WTC11 (cell line): ENCODE measurements around the gene COX4I1. TPM values are rescaled to one million over a fixed set of nuclear protein-coding genes. Genes with fewer than 3 reads are reported as not detected.

Experiments
- ATAC-seq: fragments of 200-7000 bp; cut with Tn5 transposase; 2 replicates; pipeline ENCODE4 v1.10.0; 2021; ENCODE audit warnings: mild to moderate bottlenecking, moderate library complexity
- CTCF ChIA-PET: fragments of 300-600 bp; sonication (Branson Sonifier 250); formaldehyde crosslinking; loops from one replicate; lab custom pipeline; 2021; ENCODE audit warnings: antibody characterized with exemption; lab: Charles Lee
- POLR2A ChIA-PET: fragments of 350-600 bp; sonication (Branson Sonifier 250); formaldehyde crosslinking; loops from one replicate; lab custom pipeline; 2021; ENCODE audit warnings: antibody characterized with exemption; lab: Charles Lee
- DNase-seq: peaks from one replicate; pipeline ENCODE4 v3.0.0; 2021; ENCODE audit warnings: low spot score
- H3K27ac Mint-ChIP-seq: 2 replicates; pipeline ENCODE4 v1.8.0; 2021; ENCODE audit warnings: mixed read lengths
- H3K27me3 Mint-ChIP-seq: 2 replicates; pipeline ENCODE4 v1.8.0; 2021; ENCODE audit warnings: low read depth, mild to moderate bottlenecking, moderate library complexity, mixed read lengths
- H3K36me3 Mint-ChIP-seq: 2 replicates; pipeline ENCODE4 v1.8.0; 2021; ENCODE audit warnings: mixed read lengths
- H3K4me1 Mint-ChIP-seq: 2 replicates; pipeline ENCODE4 v1.8.0; 2022; ENCODE audit warnings: mixed read lengths
- H3K4me3 Mint-ChIP-seq: 2 replicates; pipeline ENCODE4 v1.8.0; 2021; ENCODE audit warnings: mild to moderate bottlenecking, moderate library complexity, mixed read lengths
- H3K9me3 Mint-ChIP-seq: 2 replicates; pipeline ENCODE4 v1.8.0; 2021; ENCODE audit warnings: mixed read lengths
- CBFB ChIP-seq: sonication (generic); formaldehyde crosslinking; IDR thresholded peaks from 2 replicates; pipeline ENCODE4 v1.8.1; 2022; ENCODE audit warnings: mild to moderate bottlenecking, low read depth, missing genetic modification reagents
- EMX1 ChIP-seq: fragments of 250-450 bp; sonication (Bioruptor Pico); IDR thresholded peaks from 2 replicates; pipeline ENCODE4 v1.8.0; 2021; ENCODE audit warnings: mild to moderate bottlenecking
- FOXP1 ChIP-seq: sonication (generic); formaldehyde crosslinking; IDR thresholded peaks from 2 replicates; pipeline ENCODE4 v1.8.0; 2022; ENCODE audit warnings: missing genetic modification reagents, mild to moderate bottlenecking, moderate library complexity, borderline replicate concordance
- FOXP4 ChIP-seq: sonication (generic); formaldehyde crosslinking; IDR thresholded peaks from 2 replicates; pipeline ENCODE4 v1.8.0; 2022; ENCODE audit warnings: mild to moderate bottlenecking, missing genetic modification reagents
- GABPB1 ChIP-seq: sonication (generic); formaldehyde crosslinking; IDR thresholded peaks from 2 replicates; pipeline ENCODE4 v1.8.1; 2023; ENCODE audit warnings: mild to moderate bottlenecking, missing genetic modification reagents
- IRF1 ChIP-seq: sonication (generic); formaldehyde crosslinking; IDR thresholded peaks from 2 replicates; pipeline ENCODE4 v1.8.0; 2023; ENCODE audit warnings: missing genetic modification reagents
- JUN ChIP-seq: sonication (generic); formaldehyde crosslinking; IDR thresholded peaks from 2 replicates; pipeline ENCODE4 v1.8.0; 2023; ENCODE audit warnings: mild to moderate bottlenecking, missing genetic modification reagents
- NFE2L1 ChIP-seq: sonication (generic); formaldehyde crosslinking; IDR thresholded peaks from 2 replicates; pipeline ENCODE4 v1.8.1; 2023; ENCODE audit warnings: missing genetic modification reagents
- PREB ChIP-seq: sonication (generic); formaldehyde crosslinking; IDR thresholded peaks from 2 replicates; pipeline ENCODE4 v1.8.1; 2022; ENCODE audit warnings: mild to moderate bottlenecking, missing genetic modification reagents, moderate library complexity, borderline replicate concordance
- PRRX2 ChIP-seq: fragments of 250-450 bp; sonication (Bioruptor Pico); IDR thresholded peaks from 2 replicates; pipeline ENCODE4 v1.8.0; 2021; ENCODE audit warnings: mild to moderate bottlenecking
- SOX15 ChIP-seq: fragments of 250-450 bp; sonication (Bioruptor Pico); IDR thresholded peaks from 2 replicates; pipeline ENCODE4 v1.9.0; 2021; ENCODE audit warnings: mild to moderate bottlenecking
- ZNF121 ChIP-seq: sonication (generic); formaldehyde crosslinking; IDR thresholded peaks from 2 replicates; pipeline ENCODE4 v1.8.0; 2023; ENCODE audit warnings: missing genetic modification reagents
- ZNF423 ChIP-seq: fragments of 250-450 bp; sonication (Bioruptor Pico); IDR thresholded peaks from 2 replicates; pipeline ENCODE4 v2.1.2; 2022; ENCODE audit warnings: mild to moderate bottlenecking, moderate library complexity
- total RNA-seq: library from RNA; stranded (reverse); gene quantifications from 3 replicates; pipeline ENCODE4 v1.2.3, GENCODE V29; 2021
- TF ChIP-seq, protein P1 (sequence below): fragments of 200-600 bp; IDR thresholded peaks from 2 replicates; pipeline ENCODE4 v1.8.0; 2022; ENCODE audit warnings: antibody characterized with exemption
- TF ChIP-seq, protein P2 (sequence below): sonication (generic); formaldehyde crosslinking; IDR thresholded peaks from 2 replicates; pipeline ENCODE4 v1.8.1; 2023; ENCODE audit warnings: mild to moderate bottlenecking, missing genetic modification reagents, borderline replicate concordance
- TF ChIP-seq, protein P3 (sequence below): fragments of 250-450 bp; sonication (Bioruptor Pico); conservative IDR thresholded peaks from 2 replicates; pipeline ENCODE4 v1.9.0; 2021; ENCODE audit warnings: mild to moderate bottlenecking

The COX4I1 gene
- total RNA-seq, 1 experiment from 2014 or later: 618 TPM

- no peak for ATAC-seq
- H3K4me3 Mint-ChIP-seq: no peak overlapping the region
- CTCF ChIA-PET: interaction anchor here (10.4 kb wide), 1 partner anchor 20 kb away, joined by 67 read pairs; no protein-coding TSS in a partner anchor
- peaks cover 19% of the 10 kb centered on the region for H3K9me3 Mint-ChIP-seq
- DNase-seq: no peak
- no peak overlapping the region for H3K27ac Mint-ChIP-seq
- POLR2A ChIA-PET: no interaction called here
- H3K36me3 Mint-ChIP-seq: no peaks in the 10 kb centered on the region; the same call in 1 of the 2 replicates
- H3K4me1 Mint-ChIP-seq: no peaks in the 10 kb centered on the region
- TF ChIP-seq FOXP4 (CRISPR knock-in tag): no peak
- no peak for TF ChIP-seq SOX15 (CRISPR knock-in tag)
- TF ChIP-seq GABPB1 (CRISPR knock-in tag): no peak
- no peak for TF ChIP-seq FOXP1 (CRISPR knock-in tag)
- no peak for TF ChIP-seq NFE2L1
- no peak for TF ChIP-seq PRRX2
- no peak for TF ChIP-seq CBFB (CRISPR knock-in tag)
- TF ChIP-seq, protein P1, sequence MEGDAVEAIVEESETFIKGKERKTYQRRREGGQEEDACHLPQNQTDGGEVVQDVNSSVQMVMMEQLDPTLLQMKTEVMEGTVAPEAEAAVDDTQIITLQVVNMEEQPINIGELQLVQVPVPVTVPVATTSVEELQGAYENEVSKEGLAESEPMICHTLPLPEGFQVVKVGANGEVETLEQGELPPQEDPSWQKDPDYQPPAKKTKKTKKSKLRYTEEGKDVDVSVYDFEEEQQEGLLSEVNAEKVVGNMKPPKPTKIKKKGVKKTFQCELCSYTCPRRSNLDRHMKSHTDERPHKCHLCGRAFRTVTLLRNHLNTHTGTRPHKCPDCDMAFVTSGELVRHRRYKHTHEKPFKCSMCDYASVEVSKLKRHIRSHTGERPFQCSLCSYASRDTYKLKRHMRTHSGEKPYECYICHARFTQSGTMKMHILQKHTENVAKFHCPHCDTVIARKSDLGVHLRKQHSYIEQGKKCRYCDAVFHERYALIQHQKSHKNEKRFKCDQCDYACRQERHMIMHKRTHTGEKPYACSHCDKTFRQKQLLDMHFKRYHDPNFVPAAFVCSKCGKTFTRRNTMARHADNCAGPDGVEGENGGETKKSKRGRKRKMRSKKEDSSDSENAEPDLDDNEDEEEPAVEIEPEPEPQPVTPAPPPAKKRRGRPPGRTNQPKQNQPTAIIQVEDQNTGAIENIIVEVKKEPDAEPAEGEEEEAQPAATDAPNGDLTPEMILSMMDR: no peak
- no peak for TF ChIP-seq IRF1 (CRISPR knock-in tag)
- TF ChIP-seq ZNF121 (CRISPR knock-in tag): no peak
- TF ChIP-seq, protein P2, sequence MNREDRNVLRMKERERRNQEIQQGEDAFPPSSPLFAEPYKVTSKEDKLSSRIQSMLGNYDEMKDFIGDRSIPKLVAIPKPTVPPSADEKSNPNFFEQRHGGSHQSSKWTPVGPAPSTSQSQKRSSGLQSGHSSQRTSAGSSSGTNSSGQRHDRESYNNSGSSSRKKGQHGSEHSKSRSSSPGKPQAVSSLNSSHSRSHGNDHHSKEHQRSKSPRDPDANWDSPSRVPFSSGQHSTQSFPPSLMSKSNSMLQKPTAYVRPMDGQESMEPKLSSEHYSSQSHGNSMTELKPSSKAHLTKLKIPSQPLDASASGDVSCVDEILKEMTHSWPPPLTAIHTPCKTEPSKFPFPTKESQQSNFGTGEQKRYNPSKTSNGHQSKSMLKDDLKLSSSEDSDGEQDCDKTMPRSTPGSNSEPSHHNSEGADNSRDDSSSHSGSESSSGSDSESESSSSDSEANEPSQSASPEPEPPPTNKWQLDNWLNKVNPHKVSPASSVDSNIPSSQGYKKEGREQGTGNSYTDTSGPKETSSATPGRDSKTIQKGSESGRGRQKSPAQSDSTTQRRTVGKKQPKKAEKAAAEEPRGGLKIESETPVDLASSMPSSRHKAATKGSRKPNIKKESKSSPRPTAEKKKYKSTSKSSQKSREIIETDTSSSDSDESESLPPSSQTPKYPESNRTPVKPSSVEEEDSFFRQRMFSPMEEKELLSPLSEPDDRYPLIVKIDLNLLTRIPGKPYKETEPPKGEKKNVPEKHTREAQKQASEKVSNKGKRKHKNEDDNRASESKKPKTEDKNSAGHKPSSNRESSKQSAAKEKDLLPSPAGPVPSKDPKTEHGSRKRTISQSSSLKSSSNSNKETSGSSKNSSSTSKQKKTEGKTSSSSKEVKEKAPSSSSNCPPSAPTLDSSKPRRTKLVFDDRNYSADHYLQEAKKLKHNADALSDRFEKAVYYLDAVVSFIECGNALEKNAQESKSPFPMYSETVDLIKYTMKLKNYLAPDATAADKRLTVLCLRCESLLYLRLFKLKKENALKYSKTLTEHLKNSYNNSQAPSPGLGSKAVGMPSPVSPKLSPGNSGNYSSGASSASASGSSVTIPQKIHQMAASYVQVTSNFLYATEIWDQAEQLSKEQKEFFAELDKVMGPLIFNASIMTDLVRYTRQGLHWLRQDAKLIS: no peak
- no peak for TF ChIP-seq ZNF423 (CRISPR knock-in tag)
- TF ChIP-seq JUN (CRISPR knock-in tag): no peak
- TF ChIP-seq PREB (CRISPR knock-in tag): no peak
- TF ChIP-seq, protein P3, sequence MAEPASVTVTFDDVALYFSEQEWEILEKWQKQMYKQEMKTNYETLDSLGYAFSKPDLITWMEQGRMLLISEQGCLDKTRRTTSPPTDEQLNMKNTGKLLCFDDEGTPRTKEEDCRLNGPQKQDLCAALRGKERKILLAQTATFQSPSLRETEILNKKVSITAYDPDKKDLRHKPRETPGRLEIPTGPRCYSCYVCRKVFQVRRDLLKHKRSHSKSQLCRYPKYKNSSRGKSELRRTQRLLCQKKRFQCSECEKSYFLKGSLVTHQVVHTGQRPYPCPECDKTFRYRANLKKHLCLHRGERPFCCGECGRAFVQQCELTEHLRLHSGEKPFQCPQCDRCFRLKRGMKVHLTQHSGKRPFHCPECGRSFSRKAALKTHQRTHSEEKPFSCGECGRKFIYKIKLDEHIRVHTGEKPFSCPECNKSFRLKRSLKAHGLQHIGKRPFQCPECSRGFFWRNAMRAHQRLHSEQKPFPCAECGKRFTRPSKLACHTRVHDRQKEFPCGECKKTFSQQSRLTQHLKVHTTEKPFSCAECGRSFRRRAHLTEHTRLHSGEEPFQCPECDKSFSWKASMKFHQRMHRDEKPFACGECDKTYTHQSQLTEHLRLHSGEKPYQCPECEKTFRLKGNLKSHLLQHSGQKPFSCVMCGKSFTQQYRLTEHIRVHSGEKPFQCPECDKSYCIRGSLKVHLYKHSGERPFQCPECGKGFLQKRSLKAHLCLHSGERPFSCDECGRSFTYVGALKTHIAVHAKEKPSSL (CRISPR knock-in tag): no peak
- TF ChIP-seq EMX1 (CRISPR knock-in tag): no peak
- H3K27me3 Mint-ChIP-seq: 0 out of 2 replicates have a peak, but pooled peaks cover 5% of the 10 kb centered on the region
Measured at GRCh38 chr16:85840395-85840794, 40.9 kb downstream of the COX4I1 start.
